ENCODE measurements around the gene BAIAP2L1. TPM values are rescaled to one million over a fixed set of nuclear protein-coding genes. Genes with fewer than 3 reads are reported as not detected.

Gene BAIAP2L1
- total RNA-seq, 4 donors from 2014 or later: 0.85 to 3.2 (median 2.2) TPM

DNA sequence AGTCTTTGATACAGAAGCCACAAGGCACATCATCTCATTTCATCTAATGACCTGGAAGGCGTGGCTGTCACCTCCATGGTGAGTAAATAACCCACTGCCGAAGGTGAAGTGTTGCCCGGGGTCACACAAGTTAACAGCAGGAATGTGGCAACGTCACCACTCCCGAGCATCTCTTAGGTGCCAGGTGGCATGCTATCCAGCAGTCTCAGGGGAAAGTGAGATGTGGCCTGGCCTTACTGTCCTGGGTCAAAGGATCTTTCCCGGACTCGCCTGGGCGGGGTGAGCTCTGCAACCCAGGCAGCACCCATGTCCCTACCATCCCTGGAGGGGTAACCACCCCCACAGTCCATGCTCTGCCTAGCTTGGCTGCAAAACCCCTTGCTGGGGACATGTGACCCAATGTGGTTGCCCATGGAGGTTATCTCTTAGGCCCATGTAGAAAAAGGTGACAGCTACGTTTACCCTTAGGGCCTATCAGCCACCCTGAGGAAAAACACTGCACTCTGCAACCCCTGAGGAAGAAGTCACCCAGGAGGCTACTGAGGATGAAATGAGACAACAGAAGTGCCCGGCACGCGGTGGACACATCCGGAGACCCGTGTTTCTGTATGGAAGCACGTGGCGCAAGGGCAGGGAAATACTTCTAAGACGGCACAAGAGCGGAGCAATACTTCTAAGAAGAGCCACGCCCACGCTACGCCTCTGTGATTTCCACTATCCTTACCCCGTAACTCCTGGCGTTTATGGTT lies 52.0 kb downstream of the BAIAP2L1 start:
- TF ChIP-seq, protein P1, sequence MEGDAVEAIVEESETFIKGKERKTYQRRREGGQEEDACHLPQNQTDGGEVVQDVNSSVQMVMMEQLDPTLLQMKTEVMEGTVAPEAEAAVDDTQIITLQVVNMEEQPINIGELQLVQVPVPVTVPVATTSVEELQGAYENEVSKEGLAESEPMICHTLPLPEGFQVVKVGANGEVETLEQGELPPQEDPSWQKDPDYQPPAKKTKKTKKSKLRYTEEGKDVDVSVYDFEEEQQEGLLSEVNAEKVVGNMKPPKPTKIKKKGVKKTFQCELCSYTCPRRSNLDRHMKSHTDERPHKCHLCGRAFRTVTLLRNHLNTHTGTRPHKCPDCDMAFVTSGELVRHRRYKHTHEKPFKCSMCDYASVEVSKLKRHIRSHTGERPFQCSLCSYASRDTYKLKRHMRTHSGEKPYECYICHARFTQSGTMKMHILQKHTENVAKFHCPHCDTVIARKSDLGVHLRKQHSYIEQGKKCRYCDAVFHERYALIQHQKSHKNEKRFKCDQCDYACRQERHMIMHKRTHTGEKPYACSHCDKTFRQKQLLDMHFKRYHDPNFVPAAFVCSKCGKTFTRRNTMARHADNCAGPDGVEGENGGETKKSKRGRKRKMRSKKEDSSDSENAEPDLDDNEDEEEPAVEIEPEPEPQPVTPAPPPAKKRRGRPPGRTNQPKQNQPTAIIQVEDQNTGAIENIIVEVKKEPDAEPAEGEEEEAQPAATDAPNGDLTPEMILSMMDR (IDR thresholded peaks at IDR 0.05; ENCODE audit: low read depth): no peak

DNA sequence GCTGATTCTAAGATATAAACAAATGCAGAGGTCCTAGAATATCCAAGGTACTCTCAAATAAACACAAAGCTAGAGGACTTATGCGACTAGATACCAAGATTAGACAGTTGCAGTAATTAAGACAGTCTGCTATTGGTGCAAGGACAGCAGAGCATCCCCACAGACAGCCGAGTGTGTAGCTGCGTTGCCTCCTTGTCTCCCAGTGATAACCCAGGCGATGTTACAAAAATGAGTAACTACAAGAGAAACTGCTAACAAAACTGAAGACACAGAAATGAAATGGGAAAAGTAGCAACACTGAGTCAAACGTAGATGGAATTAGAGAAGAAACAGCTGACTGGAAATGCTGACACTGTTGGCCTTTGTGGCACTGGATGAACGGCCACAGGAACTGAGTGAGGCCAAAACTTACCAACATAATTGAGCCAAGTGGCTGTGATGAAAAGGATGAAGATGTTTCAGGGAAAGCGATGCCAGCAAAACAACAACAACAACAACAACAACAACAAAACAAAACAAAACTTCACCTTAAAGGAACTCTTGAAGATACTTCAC lies 54.3 kb downstream of the BAIAP2L1 start:
- TF ChIP-seq, protein P1 (IDR thresholded peaks at IDR 0.05; ENCODE audit: low read depth): no peak

DNA sequence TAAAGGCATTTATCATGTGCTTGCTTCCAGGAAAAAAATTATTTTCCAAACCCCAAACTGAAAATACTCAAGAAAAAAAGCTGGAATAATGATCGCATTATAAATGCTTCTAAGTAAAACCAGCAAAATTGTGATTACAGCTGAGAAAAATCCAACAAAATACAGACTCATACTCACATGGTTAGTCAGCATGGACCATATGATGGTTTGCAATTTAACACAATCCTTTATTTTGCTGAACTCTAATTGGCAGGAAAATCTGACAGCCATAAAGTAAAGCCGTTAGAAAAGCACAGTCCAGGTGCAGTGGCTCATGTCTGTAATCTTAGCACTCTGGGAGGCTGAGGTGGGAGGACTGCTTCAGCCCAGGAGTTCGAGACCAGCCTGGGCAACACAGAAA lies 59.8 kb downstream of the BAIAP2L1 start:
- TF ChIP-seq, protein P1 (IDR thresholded peaks at IDR 0.05; ENCODE audit: low read depth): no peak

DNA sequence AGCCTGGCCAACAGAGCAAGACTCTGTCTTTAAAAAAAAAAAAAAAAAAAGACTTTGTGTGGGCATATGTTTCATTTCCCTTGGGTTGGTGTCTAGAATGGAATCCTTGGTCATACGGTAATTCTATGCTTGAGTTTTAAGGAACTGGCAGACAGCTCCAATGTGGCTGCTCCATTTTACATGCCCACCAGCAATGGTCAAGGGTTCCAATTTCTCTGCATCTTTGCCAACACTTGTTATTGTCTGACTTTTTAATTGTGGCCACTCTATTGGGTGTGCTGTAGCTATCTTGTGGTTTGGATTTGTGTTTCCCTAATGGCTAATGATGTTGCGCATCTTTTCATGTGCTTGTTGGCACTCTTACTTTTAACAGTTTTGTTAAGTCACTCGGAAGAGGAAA lies 61.8 kb downstream of the BAIAP2L1 start:
- TF ChIP-seq, protein P1 (IDR thresholded peaks at IDR 0.05; ENCODE audit: low read depth): no peak

DNA sequence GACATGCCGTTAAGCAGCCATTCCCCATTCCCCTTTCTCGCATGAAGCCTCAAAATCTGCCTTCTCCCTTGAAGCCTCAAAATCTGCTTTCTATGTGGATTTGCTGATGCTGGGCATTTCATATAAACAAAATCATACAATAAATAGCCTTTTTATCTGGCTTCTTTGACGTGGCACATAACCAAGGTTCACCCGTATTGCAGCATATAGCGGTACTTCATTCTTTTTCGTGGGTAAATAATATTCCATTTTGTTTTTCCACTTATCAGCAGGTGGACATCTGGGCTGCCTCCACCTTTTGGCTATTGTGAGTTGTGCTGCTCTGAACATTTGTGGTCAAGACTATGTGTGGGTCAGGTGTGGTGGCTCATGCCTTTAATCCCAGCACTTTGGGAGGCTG lies 62.4 kb downstream of the BAIAP2L1 start:
- TF ChIP-seq, protein P1 (IDR thresholded peaks at IDR 0.05; ENCODE audit: low read depth): no peak

DNA sequence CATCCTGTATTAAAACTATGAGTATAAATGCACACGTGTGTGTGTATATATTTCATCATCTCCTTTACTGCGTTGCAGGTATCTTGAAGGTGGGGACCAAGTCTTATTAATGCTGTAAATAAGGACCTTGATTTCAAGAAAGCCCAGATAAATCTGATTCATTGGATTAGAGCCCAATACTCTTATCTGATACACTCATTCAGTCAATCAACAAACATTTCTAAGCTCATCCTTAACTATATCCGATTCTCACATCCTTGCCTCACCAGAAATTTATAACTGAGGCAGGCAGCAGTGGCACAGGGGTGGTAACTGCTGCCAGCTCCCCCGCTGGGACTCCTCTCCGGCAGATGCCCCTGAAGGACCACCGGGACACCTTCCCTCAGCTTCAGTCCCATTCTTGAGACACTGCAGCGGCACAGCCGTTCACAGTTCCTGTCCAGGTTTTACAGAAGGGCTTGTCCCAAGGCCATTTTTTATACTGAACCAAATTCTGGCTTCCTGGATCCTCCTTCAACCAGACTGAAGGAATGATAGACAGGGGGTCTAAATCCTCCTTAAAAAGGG lies 65.4 kb downstream of the BAIAP2L1 start:
- TF ChIP-seq, protein P1 (IDR thresholded peaks at IDR 0.05; ENCODE audit: low read depth): no peak

DNA sequence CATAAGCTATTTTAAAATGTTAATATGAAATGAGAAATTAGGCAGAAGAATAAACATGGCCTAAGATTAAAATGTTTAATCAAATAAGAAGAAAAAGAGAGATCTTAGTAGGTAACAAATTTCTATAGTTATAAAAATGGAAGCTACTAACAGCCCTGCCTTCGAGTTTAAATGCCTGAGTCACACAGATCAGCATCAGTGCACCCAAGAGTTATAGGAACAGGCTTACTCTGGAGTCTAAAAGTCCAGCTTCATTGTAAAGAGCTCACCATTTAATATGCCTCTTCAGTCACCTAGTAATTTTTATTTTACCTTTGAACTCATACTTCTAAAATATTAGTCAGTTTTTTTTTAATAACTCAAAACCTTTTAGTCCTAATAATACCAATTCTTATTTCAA lies 66.8 kb downstream of the BAIAP2L1 start:
- TF ChIP-seq, protein P1 (IDR thresholded peaks at IDR 0.05; ENCODE audit: low read depth): no peak

Data from subcutaneous adipose tissue (tissue), 4 donors.